Activated CD4-positive, CD25-positive, alpha-beta regulatory T cell treated with anti-CD3 and anti-CD28 coated beads, Interleukin-2, amount 50 U/mL, for 24 hours (primary cell): Measurements from ENCODE around the gene GFOD1.

Experiments used
- ATAC-seq, 2 donors: fragments of 150-1000 bp; cut with Tn5 transposase; one replicate each; pipeline ENCODE4 v1.10.0; 2021; ENCODE audit warnings: mild to moderate bottlenecking in 1 of 2, moderate library complexity in 1 of 2

The GFOD1 gene

GRCh38 chr6:13487122-13488014 lies at the start of gene GFOD1:
TSS of gene GFOD1 (minus strand) at chr6:13487600. CDS start at chr6:13486890, 710 bp downstream.
- ATAC-seq: peak; percentile 87 to 88

- ATAC-seq: no peak
Observed at GRCh38 chr6:13536796-13537526, 49.6 kb upstream of the GFOD1 start.

GRCh38 chr6:13535306-13535705 lies 47.9 kb upstream of the GFOD1 start:
- ATAC-seq: no peak

GRCh38 chr6:13534536-13534935 lies 47.1 kb upstream of the GFOD1 start:
- no peak for ATAC-seq

GRCh38 chr6:13531956-13532355 lies 44.6 kb upstream of the GFOD1 start:
- ATAC-seq: no peak

- no peak for ATAC-seq
Observed at GRCh38 chr6:13528777-13529343, 41.5 kb upstream of the GFOD1 start.

- ATAC-seq: no peak
Observed at GRCh38 chr6:13528232-13528631, 40.8 kb upstream of the GFOD1 start.

- ATAC-seq: no peak
Observed at GRCh38 chr6:13527671-13528056, 40.3 kb upstream of the GFOD1 start.

- peak; percentile 51 to 74 for ATAC-seq
Observed at GRCh38 chr6:13526727-13527670, 39.6 kb upstream of the GFOD1 start.

- no peak for ATAC-seq
Observed at GRCh38 chr6:13526357-13526726, 38.9 kb upstream of the GFOD1 start.

- no peak for ATAC-seq
Observed at GRCh38 chr6:13524801-13525508, 37.6 kb upstream of the GFOD1 start.

GRCh38 chr6:13523826-13524622 lies 36.6 kb upstream of the GFOD1 start:
- ATAC-seq: no peak

GRCh38 chr6:13522656-13523055 lies 35.3 kb upstream of the GFOD1 start:
- ATAC-seq: no peak

GRCh38 chr6:13519839-13520238 lies 32.4 kb upstream of the GFOD1 start:
- ATAC-seq: no peak

- ATAC-seq: no peak
Observed at GRCh38 chr6:13517116-13517515, 29.7 kb upstream of the GFOD1 start.

GRCh38 chr6:13515912-13516311 lies 28.5 kb upstream of the GFOD1 start:
- ATAC-seq: no peak

- ATAC-seq: no peak
Observed at GRCh38 chr6:13513626-13514502, 26.5 kb upstream of the GFOD1 start.

GRCh38 chr6:13512900-13513299 lies 25.5 kb upstream of the GFOD1 start:
- no peak for ATAC-seq

GRCh38 chr6:13511913-13512717 lies 24.7 kb upstream of the GFOD1 start:
- ATAC-seq: no peak
